Measurements from ENCODE around the gene ADAMTS17.

The ADAMTS17 gene

DNA sequence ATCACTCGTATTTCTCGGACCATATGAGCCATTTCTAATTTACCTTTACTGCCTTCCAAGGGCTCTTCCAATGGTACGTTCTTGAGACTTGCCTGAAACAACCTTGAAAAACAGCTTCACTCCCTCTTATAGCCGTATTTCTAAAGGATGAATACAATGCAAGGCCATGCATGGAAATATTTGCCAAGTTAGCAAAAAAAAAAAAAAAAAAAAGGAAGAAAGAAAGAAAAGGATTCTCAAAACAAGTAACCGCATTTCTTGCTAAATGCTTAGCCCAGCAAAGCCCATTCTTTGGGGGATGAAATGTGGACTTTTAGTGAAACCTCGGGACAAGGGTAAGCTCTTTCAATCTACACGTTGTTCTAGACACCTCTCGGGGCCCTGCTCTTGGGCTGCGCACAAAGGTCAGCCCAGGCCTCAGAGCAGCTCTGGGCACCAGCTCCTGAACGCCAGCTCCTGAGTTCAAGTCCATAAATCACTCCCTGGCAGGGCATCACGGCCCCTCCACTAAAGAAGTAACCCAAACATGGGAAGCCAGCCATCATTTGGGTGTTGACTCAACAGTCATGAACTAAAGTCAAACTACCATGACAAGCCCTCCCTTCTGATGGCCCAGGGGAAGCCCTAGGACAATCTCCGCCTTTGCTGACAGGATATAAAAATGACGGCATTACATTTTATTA is 132.7 kb downstream of the ADAMTS17 start:
- DNase-seq = peak; percentile 16
- Mint-ChIP-seq H3K27me3 (ENCODE audit: low read depth, poor library complexity) (peaks cover 11% of the 10 kb centered on the region), H3K4me1 (peaks cover 76% of the 10 kb centered on the region), H3K4me3 (no peak overlapping the region), H3K9me3 (peaks cover 13% of the 10 kb centered on the region), H3K27ac (no peak overlapping the region), H3K36me3 (ENCODE audit: low read depth) (peaks cover 7% of the 10 kb centered on the region)
- TF ChIP-seq, protein P1, sequence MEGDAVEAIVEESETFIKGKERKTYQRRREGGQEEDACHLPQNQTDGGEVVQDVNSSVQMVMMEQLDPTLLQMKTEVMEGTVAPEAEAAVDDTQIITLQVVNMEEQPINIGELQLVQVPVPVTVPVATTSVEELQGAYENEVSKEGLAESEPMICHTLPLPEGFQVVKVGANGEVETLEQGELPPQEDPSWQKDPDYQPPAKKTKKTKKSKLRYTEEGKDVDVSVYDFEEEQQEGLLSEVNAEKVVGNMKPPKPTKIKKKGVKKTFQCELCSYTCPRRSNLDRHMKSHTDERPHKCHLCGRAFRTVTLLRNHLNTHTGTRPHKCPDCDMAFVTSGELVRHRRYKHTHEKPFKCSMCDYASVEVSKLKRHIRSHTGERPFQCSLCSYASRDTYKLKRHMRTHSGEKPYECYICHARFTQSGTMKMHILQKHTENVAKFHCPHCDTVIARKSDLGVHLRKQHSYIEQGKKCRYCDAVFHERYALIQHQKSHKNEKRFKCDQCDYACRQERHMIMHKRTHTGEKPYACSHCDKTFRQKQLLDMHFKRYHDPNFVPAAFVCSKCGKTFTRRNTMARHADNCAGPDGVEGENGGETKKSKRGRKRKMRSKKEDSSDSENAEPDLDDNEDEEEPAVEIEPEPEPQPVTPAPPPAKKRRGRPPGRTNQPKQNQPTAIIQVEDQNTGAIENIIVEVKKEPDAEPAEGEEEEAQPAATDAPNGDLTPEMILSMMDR (IDR thresholded peaks at IDR 0.05) = no peak

DNA sequence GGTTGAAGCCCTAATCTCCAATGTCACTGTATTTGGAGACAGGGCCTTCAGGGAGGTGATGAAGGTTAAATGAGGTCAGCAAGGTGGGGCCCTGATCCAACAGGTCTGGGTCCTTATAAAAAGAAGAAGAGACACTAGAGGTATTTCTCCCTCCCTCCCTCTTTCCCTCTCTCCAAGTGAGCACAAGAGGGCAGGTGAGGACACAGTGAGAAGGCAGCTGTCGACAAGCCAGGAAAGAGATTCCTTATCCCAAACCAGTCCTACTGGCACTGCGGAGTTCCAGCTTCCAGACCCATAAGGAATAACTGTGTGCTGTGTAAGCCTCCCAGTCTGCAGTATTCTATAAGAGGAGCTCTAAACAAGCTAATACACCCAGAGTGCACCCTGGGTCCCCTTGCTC is 134.7 kb downstream of the ADAMTS17 start:
- peaks cover 14% of the 10 kb centered on the region for H3K36me3 Mint-ChIP-seq (ENCODE audit: low read depth)
- DNase-seq = no peak
- no peak overlapping the region for H3K4me3 Mint-ChIP-seq
- H3K27me3 Mint-ChIP-seq (ENCODE audit: low read depth, poor library complexity) = peaks cover 11% of the 10 kb centered on the region
- peaks cover 28% of the 10 kb centered on the region for H3K9me3 Mint-ChIP-seq
- TF ChIP-seq, protein P1 (IDR thresholded peaks at IDR 0.05) = no peak
- H3K27ac Mint-ChIP-seq = peak overlapping the region; percentile 38
- H3K4me1 Mint-ChIP-seq = peaks cover 74% of the 10 kb centered on the region

GRCh38 chr15:100206643-100207042 is 135.1 kb downstream of the ADAMTS17 start:
- Mint-ChIP-seq H3K4me3 (no peak overlapping the region), H3K4me1 (peaks cover 74% of the 10 kb centered on the region), H3K36me3 (ENCODE audit: low read depth) (peaks cover 14% of the 10 kb centered on the region), H3K27me3 (ENCODE audit: low read depth, poor library complexity) (peaks cover 11% of the 10 kb centered on the region), H3K9me3 (peaks cover 32% of the 10 kb centered on the region), H3K27ac (peak overlapping the region; percentile 38)
- TF ChIP-seq, protein P1 (IDR thresholded peaks at IDR 0.05) = no peak
- no peak for DNase-seq

DNA sequence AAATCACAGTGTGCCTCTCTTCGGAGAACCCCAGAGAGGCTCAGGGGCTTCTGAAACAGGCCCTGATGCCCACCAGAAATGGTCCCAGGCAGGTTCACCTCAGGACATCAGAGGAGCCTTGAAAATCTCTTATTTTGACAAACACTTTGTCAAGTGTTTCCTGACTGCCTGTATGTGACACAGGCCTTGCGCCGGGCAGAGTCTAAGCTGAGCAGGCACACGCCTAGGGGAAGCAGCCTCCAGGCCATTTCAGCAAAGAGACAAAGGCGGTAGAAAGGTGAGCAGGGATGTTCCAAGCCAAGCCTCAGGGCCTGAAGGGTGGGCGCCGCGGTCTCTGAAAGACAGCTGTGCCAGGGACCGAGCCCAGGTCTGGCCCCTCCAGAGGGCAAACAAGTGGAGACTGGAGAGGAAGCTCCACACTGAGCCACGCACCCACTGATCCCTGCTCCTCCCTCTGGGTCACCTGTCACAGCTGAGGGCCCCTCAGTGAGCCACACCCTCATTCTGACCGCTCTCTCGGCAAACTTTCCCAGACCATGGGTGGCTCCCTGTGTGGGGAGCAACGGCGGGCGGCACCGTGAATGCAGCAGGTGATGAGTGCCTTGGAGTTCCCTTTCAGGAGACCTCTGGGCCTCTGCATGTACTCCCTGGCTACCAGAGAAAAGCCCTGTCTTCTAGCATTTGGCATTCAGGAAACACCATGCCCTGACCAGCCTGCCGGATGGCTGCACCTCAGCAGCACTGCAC is 136.1 kb downstream of the ADAMTS17 start:
- Mint-ChIP-seq H3K36me3 (ENCODE audit: low read depth) (peaks cover 14% of the 10 kb centered on the region), H3K27ac (no peak overlapping the region)
- DNase-seq = no peak

DNA sequence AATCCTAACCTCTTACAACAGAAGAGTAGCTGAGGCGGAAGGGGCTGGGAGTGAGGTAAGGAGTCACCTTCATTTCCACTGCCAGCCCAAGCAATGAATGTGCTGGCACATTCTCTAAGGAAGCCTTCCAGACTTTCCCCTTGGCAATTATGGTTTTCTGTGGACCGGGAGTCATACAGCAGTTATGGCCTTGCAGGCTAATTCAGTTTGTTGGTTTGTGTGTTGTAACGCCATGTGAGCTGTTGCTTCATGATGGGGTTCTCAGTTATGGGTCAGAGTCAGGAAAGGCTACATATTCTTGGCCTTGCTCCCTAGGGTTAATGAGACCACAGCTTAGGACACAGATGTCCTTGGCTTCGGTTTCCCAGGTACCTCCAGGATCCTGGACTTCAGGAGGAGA is 137.0 kb downstream of the ADAMTS17 start:
- TF ChIP-seq, protein P1 (IDR thresholded peaks at IDR 0.05) = no peak
- Mint-ChIP-seq H3K27me3 (ENCODE audit: low read depth, poor library complexity) (peaks cover 11% of the 10 kb centered on the region), H3K4me1 (peaks cover 70% of the 10 kb centered on the region), H3K4me3 (no peak overlapping the region), H3K27ac (no peak overlapping the region), H3K9me3 (peaks cover 33% of the 10 kb centered on the region), H3K36me3 (ENCODE audit: low read depth) (peaks cover 14% of the 10 kb centered on the region)
- no peak for DNase-seq

More for the DNA sequence above, 136.1 kb downstream of the ADAMTS17 start:
- TF ChIP-seq, protein P1 (IDR thresholded peaks at IDR 0.05) = no peak
- Mint-ChIP-seq H3K27me3 (ENCODE audit: low read depth, poor library complexity) (peaks cover 11% of the 10 kb centered on the region), H3K4me1 (peaks cover 77% of the 10 kb centered on the region), H3K9me3 (peaks cover 33% of the 10 kb centered on the region), H3K4me3 (no peak overlapping the region)
